GM11168 (cell line): ENCODE measurements around the gene MYO9B.
"Not testable (repeated sequence)": the region's sequence is repeated elsewhere in the genome, so short reads cannot be mapped to it uniquely, and the experiment has no call there.

ENCODE experiments used
- in situ Hi-C: fragments of 300-500 bp; cut with MboI; formaldehyde crosslinking; loops from one replicate; pipeline ENCODE4 v1.12.0; 2022; ENCODE audit warnings: low sequenced_read_pairs; ENCODE audit not compliant: unreplicated experiment

Gene MYO9B

DNA sequence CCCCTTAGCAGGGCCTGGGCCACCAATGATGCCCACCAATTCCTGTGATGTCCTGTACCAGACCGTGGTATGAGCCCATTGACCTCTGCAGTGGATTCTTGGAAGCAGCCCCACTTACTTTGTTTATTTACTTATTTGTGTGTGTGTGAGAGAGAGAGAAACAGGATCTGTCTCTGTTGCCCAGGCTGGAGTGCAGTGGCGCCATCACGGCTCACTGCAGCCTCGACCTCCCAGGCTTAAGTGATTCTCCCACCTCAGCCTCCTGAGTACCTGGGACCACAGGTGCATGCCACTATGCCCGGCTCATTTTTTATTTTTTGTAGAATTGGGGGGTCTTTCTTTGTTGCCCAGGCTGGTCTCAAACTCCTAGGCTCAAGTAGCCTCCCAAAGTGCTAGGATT is 13.0 kb downstream of the MYO9B start:
- in situ Hi-C loops, result no loop called here

DNA sequence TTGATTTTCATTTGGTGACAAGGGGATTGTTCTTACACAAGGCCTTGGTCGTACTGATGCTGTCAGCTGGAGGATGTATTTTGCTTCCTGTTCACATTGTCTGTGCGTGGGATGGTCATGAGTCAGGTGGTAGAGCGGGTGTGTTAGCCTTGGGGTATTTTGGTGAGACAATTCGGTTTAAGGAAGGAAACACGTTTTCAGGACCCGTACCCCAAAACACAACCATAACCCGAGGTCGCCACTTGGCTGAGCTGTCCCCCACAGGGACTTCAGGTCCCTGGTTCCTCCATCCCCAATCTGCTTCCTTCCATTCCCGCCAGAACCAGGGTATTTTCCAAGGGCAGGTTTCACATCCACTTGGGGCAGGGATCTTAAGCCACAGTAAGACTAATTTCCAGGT is 15.0 kb downstream of the MYO9B start:
- in situ Hi-C loops, result no loop called here

DNA sequence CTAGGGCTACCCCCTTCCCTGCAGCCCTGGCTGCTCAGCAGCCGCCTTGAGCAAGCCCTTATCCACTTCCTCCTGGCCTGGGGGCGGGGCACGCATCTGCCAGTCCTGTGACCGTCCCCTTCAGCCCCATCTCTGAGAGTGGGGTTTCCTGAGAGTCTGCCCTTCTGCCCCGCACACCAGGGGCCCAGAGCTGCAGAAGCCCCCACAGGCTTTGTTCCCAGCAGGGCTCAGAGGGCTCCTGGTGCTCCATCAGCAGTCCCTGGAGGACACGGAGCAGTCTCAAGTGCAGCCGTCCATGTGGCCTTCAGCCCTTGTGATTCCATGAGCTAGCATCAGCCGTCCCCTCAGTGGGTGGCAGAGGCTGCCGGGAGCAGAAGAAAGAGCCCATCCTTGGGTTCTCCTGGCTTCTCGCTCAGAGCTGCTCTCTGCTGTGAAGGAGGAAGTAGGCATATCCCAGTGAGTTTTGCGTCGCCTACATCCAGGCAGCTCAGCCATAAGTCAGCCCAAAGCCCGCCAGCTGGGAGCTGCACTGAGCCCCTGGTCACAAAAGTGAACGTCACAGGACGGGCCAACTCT is 16.3 kb downstream of the MYO9B start:
- in situ Hi-C loops, result no loop called here

DNA sequence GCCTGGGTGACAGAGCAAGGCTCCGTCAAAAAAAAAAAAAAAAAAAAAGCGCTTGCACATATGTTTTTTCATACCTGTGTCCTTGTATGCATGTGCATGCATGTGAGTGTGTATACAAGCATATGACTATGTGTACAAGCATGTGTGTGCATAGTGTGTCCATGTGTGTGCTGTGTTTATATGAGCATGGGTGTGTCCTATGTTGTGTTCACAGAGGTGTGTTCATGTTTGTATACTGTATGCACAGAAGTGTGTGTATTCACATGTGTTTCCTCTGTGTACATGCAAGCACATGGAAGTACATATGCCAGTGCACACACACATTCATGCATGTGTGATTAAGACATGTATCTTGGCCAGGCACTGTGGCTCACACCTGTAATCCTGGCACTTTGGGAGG is 17.1 kb downstream of the MYO9B start:
- in situ Hi-C loops, result no loop called here

DNA sequence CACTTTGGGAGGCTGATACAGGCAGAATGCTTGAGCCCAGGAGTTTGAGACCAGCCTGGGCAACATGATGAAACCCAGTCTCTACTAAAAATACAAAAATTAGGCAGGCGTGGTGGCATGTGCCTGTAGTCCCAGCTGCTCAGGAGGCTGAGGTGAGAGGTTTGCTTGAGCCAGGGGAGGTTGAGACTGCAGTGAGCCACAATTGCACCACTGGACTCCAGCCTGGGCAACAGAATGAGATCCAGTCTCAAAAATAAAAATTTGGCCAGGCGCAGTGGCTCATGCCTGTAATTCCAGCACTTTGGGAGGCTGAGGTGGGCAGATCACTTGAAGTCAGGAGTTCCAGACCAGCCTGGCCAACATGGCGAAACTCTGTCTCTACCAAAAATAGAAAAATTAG is 19.1 kb downstream of the MYO9B start:
- in situ Hi-C loops, result not testable (repeated sequence)

DNA sequence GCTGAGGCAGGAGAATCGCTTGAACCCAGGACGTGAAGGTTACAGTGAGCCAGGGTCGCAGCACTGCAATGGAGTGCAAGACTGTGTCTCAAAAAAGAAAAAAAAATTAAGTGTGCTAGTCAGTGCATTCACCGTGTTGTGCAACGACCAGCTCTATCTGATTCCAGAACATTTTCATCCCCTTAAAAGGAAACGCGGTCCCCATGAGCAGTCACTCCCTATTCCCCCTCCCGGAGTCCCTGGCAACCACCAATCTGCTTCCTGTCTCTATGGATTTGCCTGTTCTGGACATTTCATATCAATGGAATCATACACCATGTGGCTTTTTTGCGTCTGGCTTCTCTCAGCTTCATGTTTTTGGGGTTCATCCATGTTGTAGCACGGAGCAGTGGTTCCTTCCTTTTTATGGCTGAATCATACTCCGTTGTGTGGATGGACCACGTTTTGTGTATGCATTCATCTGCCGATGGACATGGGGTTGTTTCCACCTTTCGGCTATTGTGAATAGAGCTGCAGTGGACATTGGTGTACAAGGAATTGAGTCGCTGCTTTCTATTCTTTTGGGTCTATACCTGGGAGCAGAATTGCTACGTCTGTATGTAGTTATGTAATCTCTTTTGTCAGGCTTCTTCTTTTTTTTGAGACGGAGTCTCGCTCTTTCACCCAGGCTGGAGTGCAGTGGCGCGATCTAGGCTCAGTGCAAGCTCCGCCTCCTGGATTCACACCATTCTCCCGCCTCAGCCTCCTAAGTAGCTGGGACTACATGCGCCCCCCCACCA is 19.8 kb downstream of the MYO9B start:
- in situ Hi-C loops, result no loop called here

DNA sequence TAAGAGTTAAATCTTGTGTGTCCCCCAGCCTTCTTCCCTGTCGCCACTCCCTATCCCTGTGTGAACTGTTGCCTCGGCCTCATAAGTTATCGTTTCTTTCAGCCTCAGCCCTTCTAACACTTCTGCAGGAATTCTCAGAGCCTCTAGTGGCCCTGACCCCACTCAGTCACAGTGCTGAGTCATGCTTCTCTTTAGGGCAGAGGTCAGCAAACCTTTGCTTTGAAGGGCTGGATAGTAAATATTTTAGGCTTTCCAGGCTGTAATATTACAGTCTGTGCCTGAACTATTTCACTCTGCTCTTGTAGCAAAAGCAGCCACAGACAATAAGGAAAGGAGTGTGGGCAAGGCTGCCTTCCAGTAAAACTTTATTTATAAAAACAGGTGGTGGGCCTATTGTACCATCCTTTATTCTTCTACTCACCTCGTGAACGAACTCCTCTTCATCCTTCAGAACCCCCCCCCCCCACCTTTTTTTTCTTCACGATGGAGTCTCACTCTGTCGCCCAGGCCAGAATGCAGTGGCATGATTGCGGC is 22.1 kb downstream of the MYO9B start:
- in situ Hi-C loops, result no loop called here

DNA sequence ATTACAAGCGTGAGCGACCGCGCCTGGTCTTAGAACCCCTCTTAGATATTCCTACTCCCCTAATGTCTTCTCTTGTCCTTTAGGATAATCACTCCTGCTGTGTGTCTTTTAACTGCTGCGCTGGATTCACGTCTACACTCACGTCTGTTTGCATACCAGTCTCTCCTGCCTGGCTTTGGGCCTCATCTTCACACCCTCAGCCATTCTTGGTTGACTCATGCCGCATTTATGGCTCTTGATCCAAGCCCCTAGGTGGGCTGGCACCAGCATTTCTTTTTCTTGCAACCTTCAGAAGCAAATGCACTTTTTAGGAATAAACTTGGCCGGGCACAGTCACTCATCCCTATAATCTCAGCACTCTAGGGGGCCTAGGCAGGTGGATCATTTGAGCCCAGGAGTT is 22.7 kb downstream of the MYO9B start:
- in situ Hi-C loops, result no loop called here

DNA sequence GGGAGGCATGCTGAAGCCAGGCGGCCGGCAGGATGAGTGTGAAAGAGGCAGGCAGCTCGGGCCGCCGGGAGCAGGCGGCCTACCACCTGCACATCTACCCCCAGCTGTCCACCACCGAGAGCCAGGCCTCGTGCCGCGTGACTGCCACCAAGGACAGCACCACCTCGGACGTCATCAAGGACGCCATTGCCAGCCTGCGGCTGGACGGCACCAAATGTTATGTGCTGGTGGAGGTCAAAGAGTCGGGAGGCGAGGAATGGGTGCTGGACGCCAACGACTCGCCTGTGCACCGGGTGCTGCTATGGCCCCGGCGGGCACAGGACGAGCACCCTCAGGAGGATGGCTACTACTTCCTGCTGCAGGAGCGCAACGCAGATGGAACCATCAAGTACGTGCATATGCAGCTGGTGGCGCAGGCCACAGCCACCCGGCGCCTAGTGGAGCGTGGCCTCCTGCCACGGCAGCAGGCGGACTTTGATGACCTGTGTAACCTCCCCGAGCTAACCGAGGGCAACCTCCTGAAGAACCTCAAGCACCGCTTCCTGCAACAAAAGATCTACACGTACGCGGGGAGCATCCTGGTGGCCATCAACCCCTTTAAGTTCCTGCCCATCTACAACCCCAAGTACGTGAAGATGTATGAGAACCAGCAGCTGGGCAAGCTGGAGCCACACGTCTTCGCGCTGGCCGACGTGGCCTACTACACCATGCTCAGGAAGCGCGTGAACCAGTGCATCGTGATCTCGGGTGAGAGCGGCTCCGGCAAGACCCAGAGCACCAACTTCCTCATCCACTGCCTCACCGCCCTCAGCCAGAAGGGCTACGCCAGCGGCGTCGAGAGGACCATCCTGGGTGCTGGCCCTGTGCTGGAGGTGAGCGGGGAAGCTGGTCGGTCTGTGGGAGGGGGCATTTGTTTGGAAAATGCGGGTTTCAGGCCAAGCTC is 26.4 kb downstream of the MYO9B start:
- in situ Hi-C loops, result no loop called here

DNA sequence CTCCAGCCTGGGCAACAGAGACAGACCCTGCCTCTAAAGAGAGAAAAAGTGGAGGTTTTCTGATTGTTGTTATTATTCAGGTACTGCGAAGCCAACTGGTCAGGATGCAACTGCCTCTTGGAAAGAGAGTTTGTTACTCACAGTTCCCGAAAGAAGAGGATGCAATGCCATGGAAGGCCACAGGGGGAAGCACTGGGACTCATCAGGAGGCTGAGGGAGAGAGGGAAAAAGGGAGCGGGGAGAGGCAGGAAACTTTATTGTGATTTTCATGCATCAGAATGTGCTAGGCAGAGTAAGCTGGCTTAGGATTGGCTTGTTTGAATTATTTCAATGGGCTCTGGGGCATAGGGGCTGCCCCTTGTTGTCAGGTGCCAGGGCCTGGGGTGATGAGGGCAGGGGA is 27.6 kb downstream of the MYO9B start:
- in situ Hi-C loops, result no loop called here

DNA sequence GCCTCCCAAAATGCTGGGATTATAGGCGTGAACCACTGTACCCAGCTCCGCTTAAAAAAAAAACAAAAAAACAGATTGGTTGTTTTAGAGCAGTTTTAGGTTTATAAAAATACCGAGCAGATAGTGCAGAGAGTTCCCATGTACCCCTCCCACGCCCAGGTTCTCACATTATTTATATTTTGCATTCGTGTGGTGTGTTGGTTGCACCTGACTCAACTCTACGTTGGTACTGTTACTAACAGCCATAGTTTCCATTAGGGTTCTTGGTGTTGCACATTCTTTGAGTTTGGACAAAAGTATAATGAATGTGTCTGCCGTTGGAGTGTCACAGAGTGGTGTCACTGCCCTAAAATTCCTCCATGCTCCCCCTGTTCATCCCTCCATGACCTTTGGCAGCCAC is 29.1 kb downstream of the MYO9B start:
- in situ Hi-C loops, result no loop called here

DNA sequence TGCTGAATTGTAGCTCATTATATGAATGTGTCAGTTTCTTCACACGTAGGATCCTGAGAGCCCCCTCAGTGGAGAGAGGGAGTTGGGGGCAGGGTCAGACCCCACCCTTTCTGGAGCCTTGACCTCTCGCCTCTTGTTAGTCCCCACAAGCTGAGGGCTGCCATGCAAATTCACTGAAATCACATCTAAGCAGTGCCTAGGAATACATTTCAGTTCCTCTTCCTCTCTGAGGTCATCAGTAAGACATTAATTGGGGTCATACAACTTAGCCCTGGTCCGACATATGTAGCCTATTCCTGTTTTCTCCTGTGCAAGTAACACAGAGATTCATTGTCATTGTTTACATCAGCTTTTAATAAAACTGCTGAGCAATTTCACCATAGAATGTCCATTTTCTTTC is 30.0 kb downstream of the MYO9B start:
- in situ Hi-C loops, result no loop called here

DNA sequence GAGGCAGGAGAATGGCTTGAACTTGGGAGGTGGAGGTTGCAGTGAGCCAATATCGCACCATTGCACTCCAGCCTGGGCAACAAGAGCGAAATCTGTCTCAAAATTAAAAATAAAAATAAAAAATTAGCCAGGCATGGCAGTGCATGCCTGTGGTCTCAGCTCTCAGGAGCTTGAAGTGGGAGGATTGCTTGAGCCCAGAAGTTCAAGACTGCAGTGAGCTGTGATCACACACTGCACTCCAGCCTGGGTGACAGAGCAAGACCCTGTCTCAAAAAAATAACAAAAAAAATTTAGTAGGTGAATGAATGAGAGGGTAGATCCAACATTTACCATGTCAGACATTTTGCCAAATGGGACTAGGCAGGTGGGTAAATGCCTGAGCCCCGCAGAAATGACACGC is 31.4 kb downstream of the MYO9B start:
- in situ Hi-C loops, result not testable (repeated sequence)

DNA sequence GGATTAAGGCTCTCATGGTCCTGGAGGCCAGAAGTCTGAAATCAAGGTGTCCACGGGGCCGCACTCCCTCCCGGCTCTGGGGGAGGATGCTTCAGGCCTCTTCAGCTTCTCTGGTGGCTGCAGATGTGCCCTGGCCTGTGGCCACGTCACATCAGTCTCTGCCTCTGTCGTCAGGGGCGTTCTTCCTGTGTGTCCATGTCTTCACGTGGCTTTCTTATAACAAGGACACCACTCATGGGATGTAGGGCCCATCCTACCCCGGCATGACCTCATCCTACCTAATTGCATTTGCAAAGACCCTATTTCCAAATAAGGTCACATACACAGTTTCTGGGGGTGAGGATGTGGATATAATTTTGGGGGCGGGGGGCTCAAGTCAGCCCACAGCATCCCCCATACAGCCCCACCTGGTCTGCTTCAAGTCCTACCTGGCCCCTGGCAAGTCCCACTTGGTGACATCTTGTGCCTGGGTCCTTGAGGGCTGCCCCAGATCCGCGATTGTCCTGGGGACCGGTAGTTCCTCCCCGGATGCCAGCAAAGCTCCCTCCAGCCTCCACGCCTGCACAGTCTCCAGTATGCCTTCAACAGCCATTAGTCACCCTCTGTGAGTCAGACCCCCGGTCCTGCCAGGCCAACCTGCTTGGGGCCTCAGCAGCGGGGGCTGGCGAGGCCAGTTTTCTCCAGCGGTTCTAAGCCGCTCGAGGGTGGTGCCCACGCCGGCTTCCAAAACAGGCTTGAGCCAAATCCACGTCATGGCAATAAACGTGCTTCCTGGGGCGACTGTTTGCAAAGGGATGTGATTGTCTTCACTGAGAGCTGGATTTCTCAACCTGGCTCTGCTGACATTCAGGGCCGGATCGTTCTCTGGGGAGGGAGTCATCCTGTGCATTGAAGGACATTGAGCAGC is 32.2 kb downstream of the MYO9B start:
- in situ Hi-C loops, result no loop called here

DNA sequence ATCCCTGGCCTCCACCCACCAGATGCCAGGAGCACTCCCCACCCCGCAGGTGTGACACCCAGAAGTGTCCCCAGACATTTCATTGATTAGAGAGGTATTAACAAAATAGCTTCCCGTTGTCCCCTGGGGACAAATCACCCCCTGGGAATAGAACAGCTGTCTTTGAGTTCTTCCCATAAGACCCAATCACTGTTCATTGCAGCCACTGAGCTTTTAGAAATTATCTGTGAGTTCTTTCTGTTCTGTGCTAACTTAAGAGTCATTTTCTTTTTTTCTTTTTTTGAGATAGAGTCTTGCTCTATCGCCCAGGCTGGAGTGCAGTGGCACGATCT is 32.8 kb downstream of the MYO9B start:
- in situ Hi-C loops, result no loop called here

DNA sequence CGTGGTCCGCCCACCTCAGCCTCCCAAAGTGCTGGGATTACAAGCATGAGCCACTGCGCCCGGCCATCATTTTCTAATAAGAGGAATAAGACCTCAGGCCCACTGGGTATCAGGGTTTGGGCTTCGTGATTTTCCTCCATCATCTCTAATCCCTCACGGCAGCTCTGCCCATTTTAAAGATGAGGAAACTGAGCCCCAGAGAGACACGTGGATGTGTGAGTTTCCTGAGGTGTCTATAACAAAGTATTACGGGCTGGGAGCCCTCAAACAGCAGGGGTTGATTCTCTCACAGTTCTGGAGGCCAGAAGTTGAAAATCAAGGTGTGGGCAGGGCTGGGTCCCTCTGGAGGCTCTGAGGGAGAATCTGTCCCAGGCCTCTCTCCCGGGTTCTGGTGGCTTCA is 33.7 kb downstream of the MYO9B start:
- in situ Hi-C loops, result no loop called here

DNA sequence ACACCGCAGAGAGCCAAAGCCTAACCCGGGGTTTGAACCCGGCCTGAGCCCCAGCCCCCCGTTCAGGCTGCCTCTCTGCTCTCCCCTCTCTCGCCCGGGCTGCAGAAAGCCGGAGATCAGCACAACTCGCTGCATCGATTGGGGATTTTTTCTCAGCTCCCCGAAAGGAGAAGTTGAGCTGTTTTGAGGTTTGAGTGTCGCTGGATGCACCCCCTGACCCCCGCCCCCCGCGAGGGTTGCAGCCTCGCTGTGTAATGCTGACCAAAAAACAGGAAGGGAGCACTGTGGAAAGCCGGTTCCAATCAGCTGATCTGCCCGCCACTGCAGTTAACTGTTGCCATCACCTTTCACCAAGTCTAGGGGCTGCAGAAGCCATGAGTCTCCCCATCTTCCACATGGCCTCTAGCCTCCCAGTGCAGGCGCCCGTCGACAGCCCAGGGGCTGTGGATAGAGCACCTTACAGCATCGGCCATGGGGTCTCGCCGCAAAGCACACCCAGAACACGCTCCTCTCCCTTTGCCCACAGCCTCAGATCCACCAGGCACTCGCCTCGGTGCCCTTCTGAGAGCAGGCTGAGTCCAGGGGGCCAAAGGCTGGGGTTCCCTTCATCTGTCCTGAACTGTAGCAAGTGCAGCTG is 34.5 kb downstream of the MYO9B start:
- in situ Hi-C loops, result no loop called here

DNA sequence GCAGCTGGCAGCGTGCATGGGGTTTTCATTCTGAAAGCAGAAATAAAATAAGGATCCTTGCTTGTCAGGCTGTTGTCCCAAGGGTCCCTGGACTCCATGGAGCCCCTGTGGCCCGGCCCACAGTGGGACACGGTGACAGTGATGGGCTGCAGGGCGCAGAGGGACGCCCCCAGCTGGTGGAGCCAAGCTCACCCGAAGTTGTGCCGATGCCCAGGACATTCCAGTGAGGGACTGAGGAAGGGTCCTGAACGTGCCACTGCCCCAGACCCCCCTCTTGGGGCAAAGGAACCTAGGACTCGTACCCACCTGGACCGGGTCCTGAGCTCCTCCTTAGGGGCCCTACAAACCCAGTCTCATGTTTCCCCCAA is 35.0 kb downstream of the MYO9B start:
- in situ Hi-C loops, result no loop called here

DNA sequence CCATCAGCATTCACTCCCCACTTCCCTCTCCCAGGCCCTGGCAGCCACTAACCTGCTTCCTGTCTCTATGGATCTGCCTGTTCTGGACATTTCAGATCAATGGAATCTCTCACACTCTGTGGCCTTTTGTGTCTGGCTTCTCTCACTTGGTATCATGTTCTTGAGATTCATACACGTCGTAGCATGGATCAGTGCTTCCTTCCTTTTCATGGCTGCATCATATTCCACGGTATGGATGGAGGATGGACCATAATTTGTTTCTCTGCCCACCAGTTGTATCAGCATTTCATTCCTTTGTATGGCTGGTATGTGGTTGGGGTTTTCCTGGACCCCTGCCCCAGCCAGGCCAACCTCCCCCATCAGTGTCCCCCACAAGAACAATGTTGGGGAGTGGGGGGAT is 36.2 kb downstream of the MYO9B start:
- in situ Hi-C loops, result no loop called here

DNA sequence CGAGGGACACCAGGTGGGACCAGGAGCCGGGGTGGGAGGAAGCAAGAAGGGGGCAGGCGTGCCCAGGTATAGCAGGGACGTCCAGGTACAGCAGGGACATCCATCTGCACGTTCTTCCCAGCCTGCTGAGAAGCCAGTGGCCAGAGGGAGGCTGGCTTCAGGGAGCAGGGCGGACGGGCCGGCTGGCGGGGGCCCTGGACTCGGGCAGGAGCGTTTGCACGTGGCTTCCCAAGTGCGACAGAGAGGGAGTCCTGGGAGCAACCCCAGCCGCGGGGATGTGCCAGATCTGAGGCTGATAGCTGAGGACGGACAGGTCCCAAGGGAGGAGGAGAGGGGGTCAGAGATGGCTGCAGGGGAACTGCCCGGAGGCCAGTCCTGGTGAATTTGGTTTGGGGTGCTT is 36.7 kb downstream of the MYO9B start:
- in situ Hi-C loops, result no loop called here
